GM18873 (cell line): ENCODE results near the gene KLHL42.
"Not testable (repeated sequence)": the region's sequence is repeated elsewhere in the genome, so short reads cannot be mapped to it uniquely, and the experiment has no call there.

ENCODE experiments used
- ATAC-seq: cut with Tn5 transposase; IDR thresholded peaks from one replicate; pipeline ENCODE4 v1.9.1; 2021; ENCODE audit warnings: mild to moderate bottlenecking, moderate library complexity, moderate number of reproducible peaks; ENCODE audit not compliant: unreplicated experiment, low FRiP score

KLHL42 gene, protein sequence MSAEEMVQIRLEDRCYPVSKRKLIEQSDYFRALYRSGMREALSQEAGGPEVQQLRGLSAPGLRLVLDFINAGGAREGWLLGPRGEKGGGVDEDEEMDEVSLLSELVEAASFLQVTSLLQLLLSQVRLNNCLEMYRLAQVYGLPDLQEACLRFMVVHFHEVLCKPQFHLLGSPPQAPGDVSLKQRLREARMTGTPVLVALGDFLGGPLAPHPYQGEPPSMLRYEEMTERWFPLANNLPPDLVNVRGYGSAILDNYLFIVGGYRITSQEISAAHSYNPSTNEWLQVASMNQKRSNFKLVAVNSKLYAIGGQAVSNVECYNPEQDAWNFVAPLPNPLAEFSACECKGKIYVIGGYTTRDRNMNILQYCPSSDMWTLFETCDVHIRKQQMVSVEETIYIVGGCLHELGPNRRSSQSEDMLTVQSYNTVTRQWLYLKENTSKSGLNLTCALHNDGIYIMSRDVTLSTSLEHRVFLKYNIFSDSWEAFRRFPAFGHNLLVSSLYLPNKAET

GRCh38 chr12:27779920-27780611 is at the start of gene KLHL42, which contains the start of gene MANSC4:
Gene KLHL42, plus strand, starts transcription at chr12:27780233. Its CDS starts 98 bp downstream, at chr12:27780331.
Gene MANSC4, minus strand, starts transcription at chr12:27780236. Its CDS starts 8,960 bp downstream, at chr12:27771276.
- ATAC-seq: peak; percentile 76

GRCh38 chr12:27732281-27732680 is 47.8 kb upstream of the KLHL42 start:
- no peak for ATAC-seq

DNA sequence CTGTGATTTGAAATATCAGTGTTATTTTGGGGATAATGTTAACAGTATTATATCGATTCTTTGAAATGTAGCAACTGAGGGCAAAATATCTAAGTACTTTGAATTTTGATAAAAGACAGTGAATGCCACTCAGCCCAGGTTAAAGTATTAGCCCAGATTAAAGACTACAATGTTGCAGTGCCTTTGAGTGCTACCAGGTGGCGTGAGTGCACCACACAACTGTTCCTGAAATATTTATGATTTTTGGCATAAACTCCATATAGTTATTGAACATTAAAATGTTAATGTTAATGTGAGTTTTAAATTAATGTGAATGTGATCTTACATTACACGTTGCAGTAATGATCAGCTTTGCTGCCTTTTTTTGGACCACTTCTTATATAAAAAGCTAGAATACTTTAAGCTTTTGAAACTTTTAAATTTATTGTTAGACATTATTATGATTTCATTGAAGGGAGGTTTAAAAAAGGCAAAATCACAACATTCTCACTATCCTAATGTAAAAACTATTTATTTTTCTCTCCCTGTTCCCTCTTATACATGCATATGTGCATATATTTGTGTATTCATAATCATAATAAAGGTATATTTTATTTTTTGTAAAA is 46.9 kb upstream of the KLHL42 start:
- ATAC-seq: no peak

DNA sequence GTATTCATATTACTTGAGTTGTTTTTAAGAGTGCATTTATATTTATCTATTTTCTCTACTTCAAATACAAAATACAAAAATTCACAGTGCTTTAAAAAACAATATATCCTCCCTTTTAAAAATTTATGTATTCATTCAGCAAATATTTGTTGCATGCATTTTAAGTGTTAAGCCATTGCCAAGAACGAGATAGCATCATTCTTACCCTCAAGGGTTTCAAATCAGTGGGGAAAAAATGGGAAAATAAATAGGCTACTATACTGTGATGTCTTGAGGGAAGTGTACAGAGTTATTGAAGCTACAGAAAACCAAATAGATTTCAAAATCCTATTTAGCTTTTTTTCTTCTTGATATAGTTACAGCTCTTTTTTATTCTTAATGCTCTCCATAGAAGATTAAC is 46.2 kb upstream of the KLHL42 start:
- no peak for ATAC-seq

GRCh38 chr12:27734321-27734720 is 45.7 kb upstream of the KLHL42 start:
- not testable (repeated sequence) for ATAC-seq

- no peak for ATAC-seq
Measured at GRCh38 chr12:27743601-27744000, 36.4 kb upstream of the KLHL42 start.

GRCh38 chr12:27745734-27746133 is 34.3 kb upstream of the KLHL42 start:
- ATAC-seq: not testable (repeated sequence)

DNA sequence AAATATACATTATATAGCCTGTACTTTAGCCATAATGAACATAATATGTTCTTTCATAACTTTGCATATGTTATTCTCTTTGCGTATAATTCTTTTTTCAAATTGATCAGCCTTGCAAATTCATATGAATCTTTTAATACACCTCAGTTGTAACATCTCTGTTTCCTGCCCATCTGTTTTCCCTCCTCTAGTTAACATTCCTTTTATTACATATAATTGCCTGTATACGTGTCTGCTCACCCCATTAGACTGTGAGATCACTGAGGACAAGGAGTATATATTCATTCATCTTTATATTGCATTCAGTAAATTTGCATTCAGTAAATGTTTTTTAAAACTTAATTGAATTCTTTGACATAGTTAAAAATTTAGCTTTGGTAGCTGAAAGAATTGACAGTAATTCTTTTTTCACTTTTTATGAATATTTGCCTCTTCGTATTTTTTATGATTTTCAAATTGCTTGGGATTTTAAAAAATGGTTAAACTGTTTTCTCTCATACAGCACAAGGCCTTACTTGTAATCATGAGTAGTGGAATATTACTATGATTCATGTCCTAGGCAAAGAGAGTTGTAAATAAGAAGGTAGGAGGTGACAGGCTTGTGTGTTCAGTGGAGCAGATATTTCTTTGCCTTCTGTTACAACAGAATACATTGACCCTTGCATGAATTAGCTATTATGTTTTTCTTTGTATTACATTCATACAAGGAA is 32.8 kb upstream of the KLHL42 start:
- ATAC-seq: no peak

GRCh38 chr12:27751386-27752047 is 28.5 kb upstream of the KLHL42 start:
- ATAC-seq: no peak

DNA sequence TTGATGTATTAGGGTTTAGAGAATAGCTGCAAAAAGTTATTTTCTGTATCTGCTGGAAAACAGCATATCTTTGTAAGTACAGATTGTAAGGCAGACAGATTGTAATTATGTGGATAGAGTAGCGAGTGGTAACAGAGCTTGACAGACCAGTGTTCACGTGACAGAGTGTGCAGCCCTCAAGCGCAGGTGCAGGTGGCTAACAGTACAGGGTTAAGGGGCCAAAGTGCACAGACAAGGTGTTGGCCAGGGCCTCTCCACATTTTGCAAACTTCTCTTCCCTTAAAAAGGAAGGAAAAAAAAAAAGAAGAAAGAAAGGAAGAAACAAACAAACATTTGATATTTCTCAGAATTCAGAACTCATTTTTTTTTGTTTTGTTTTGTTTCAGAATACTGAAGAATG is 25.2 kb upstream of the KLHL42 start:
- no peak for ATAC-seq

- ATAC-seq: no peak
Measured at GRCh38 chr12:27756670-27757195, 23.3 kb upstream of the KLHL42 start.

- ATAC-seq: no peak
Measured at GRCh38 chr12:27762757-27763156, 17.3 kb upstream of the KLHL42 start.

- ATAC-seq: no peak
Measured at GRCh38 chr12:27766587-27766986, 13.4 kb upstream of the KLHL42 start.

DNA sequence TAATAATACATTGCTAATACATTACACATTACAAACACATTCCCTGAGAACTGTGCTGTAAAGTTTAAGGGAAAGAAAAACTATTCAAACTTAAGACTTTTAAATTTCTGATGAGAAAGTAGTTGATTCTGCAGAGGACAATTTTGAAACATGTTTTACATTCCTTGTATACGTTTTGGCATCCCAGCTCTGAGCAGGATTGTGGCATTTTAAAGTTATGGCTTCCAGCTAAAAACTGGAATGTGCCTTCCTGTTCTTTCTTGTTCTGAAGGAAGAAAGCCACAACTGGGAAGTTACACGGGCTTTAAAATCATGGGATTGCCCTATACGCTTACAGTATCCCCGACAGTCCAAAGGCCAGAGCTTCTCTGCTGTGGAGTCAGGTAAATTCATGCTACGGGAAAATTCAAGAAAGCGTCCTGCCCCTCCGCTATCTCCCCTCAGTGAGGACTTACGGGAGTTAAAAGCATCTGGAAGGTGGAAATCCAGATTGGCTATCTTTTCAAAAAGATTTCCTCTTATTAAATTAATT is 10.8 kb upstream of the KLHL42 start:
- no peak for ATAC-seq

GRCh38 chr12:27771481-27772327 is 8.3 kb upstream of the KLHL42 start:
- ATAC-seq: no peak

GRCh38 chr12:27772328-27773049 is 7.5 kb upstream of the KLHL42 start:
- ATAC-seq: no peak

- ATAC-seq: no peak
Measured at GRCh38 chr12:27777141-27777540, 2.9 kb upstream of the KLHL42 start.

DNA sequence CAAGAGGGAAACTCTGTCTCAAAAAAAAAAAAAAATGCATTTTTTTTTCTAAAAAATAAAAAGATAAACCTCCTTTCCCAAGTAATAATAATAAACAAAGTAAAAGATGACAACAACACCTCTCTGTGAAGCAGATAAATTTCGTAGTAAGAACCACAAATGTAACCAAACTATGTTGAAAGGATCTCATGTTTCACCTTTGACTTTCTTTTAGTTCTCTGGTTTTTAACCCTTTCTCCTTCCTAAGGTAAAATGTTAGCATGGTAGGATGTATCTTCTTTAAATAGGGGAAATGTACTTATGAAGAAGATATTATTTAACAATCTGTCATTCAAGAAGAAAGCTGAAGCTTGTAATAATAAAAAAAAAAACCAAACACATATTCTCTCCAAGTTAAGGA is 1.8 kb upstream of the KLHL42 start:
- no peak for ATAC-seq
